Endodermal cell (in vitro differentiated cells): ENCODE results near the gene EN1. TPM values are rescaled to one million over a fixed set of nuclear protein-coding genes. Genes with fewer than 3 reads are reported as not detected.

ENCODE experiments used
- DNase-seq: peaks from one replicate; pipeline ENCODE4 v3.0.0-alpha.2; 2017
- H3K27ac ChIP-seq: 2 replicates; pipeline ENCODE4 v1.5.1; 2013; ENCODE audit warnings: mild to moderate bottlenecking, low read depth, low read length, moderate library complexity
- H3K27me3 ChIP-seq: 2 replicates; pipeline ENCODE4 v1.6.1; 2013; ENCODE audit warnings: mild to moderate bottlenecking, low read length, moderate library complexity; ENCODE audit not compliant: insufficient read depth, control insufficient read depth, poor library complexity, severe bottlenecking
- H3K36me3 ChIP-seq: 2 replicates; pipeline ENCODE4 v1.7.0; 2013; ENCODE audit warnings: mild to moderate bottlenecking, low read length, moderate library complexity; ENCODE audit not compliant: control insufficient read depth, insufficient read depth
- H3K4me1 ChIP-seq: one replicate; pipeline ENCODE4 v1.7.0; 2013; ENCODE audit warnings: low read length; ENCODE audit not compliant: control insufficient read depth, insufficient read depth
- H3K4me3 ChIP-seq: 2 replicates; pipeline ENCODE4 v1.5.1; 2013; ENCODE audit warnings: mild to moderate bottlenecking, low read length, moderate library complexity
- H3K9ac ChIP-seq: 2 replicates; pipeline ENCODE4 v1.6.1; 2013; ENCODE audit warnings: mild to moderate bottlenecking, low read length, moderate library complexity; ENCODE audit not compliant: poor library complexity, severe bottlenecking; ENCODE audit errors: extremely low read depth
- H3K9me3 ChIP-seq: 2 replicates; pipeline ENCODE4 v1.6.1; 2013; ENCODE audit warnings: mild to moderate bottlenecking, low read length, moderate library complexity; ENCODE audit not compliant: control insufficient read depth
- H3K27ac Mint-ChIP-seq: 2 replicates; pipeline ENCODE4 v1.8.0; 2020; ENCODE audit warnings: mixed read lengths
- H3K27me3 Mint-ChIP-seq: 2 replicates; pipeline ENCODE4 v1.8.0; 2021; ENCODE audit warnings: mild to moderate bottlenecking, mixed read lengths; ENCODE audit not compliant: insufficient read depth
- H3K36me3 Mint-ChIP-seq: 2 replicates; pipeline ENCODE4 v1.8.0; 2020; ENCODE audit warnings: low read depth, mixed read lengths
- H3K4me1 Mint-ChIP-seq: 2 replicates; pipeline ENCODE4 v1.8.0; 2020; ENCODE audit warnings: mixed read lengths
- H3K4me3 Mint-ChIP-seq: 2 replicates; pipeline ENCODE4 v1.8.0; 2020; ENCODE audit warnings: mild to moderate bottlenecking, moderate library complexity, mixed read lengths
- H3K9me3 Mint-ChIP-seq: 2 replicates; pipeline ENCODE4 v1.8.0; 2020; ENCODE audit warnings: mild to moderate bottlenecking, mixed read lengths
- WGBS, 2 experiments: methylation state at CpG; one replicate each; pipeline versions ENCODE4 v1.1.5 to v1.1.7; 2013; ENCODE audit warnings: missing lambda C conversion rate in 2 of 2, mixed read lengths in 1 of 2; ENCODE audit not compliant: insufficient coverage in 1 of 2, insufficient read length in 1 of 2; 5-methylcytosine and 5-hydroxymethylcytosine counted together
- total RNA-seq, 2 donors: library from RNA; stranded (reverse); fragmentation: NEBNext Ultra II Directional in 1 of 2; extraction: Animal tissue kit (Norgen Biotek cat#: 25700) in 1 of 2; gene quantifications; 2 replicates in 1 of 2; 3 replicates in 1 of 2; pipeline ENCODE4 v1.2.1, GENCODE V29; 2021
- TF ChIP-seq, protein P1 (sequence below): fragments of 200-600 bp; sonication (generic); conservative IDR thresholded peaks from 2 replicates; pipeline ENCODE4 v1.5.0; 2021; ENCODE audit warnings: antibody characterized with exemption, mild to moderate bottlenecking

EN1 gene
- total RNA-seq, 2 donors from 2014 or later = not detected

DNA sequence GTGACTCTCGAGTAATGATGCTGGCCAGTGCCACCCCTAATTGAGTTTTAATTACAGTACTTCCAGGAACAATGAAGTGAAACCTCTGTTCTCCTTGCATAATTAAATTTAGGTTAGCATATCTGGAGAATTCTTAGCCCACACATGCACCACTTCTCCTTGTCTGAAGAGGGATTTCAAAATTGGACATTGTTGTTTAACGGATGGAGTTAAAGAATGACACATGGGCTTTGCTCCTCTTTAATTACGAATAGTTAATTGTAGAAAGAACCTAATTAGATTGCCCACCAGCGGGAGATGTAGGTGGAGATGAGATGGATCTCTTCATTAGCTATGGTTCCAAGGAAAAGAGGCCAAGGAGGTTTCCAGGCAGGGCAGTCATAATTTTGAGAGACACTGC lies 33.1 kb upstream of the EN1 start:
- H3K4me1 Mint-ChIP-seq = peaks cover 2% of the 10 kb centered on the region
- TF ChIP-seq, protein P1, sequence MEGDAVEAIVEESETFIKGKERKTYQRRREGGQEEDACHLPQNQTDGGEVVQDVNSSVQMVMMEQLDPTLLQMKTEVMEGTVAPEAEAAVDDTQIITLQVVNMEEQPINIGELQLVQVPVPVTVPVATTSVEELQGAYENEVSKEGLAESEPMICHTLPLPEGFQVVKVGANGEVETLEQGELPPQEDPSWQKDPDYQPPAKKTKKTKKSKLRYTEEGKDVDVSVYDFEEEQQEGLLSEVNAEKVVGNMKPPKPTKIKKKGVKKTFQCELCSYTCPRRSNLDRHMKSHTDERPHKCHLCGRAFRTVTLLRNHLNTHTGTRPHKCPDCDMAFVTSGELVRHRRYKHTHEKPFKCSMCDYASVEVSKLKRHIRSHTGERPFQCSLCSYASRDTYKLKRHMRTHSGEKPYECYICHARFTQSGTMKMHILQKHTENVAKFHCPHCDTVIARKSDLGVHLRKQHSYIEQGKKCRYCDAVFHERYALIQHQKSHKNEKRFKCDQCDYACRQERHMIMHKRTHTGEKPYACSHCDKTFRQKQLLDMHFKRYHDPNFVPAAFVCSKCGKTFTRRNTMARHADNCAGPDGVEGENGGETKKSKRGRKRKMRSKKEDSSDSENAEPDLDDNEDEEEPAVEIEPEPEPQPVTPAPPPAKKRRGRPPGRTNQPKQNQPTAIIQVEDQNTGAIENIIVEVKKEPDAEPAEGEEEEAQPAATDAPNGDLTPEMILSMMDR = no peak

DNA sequence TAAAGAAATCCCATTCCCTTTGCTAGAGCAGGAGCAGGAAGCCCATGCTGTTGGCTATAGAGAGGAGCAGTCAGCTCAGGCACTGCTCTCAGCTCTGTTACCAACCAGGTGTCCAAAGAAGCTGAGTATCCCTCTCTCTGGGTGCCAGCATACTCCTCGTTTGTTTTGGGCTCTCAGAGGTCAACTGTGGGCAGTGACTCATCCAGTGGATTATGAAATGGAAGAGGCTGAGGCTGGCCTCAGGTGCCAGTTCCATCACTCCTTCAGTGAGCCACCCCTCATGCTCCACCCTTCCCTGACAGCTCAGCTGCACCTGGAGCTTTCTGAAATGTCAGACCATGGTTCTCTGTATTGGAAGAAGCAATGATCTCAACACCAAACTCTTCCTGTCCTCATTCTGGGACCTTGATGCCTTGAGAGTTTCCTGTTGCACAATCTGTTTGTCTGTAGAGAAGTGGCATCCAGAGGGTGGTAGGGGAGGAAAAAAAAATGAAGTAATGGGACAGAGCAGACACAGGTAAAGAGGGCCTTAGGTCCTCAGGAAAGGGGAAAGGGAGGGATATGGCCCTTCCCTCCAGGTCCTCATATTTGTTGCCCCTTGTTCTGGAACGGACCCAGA lies 31.2 kb upstream of the EN1 start:
- Histone ChIP-seq H3K9me3 (no peaks in the 10 kb centered on the region), H3K4me3 (no peak overlapping the region), H3K36me3 (no peaks in the 10 kb centered on the region), H3K9ac (no peak overlapping the region), H3K27ac (no peak overlapping the region), H3K27me3 (peaks cover 35% of the 10 kb centered on the region), H3K4me1 (no peaks in the 10 kb centered on the region)
- TF ChIP-seq, protein P1 = no peak
- Mint-ChIP-seq H3K27ac (no peak overlapping the region), H3K9me3 (no peaks in the 10 kb centered on the region), H3K4me1 (peaks cover 2% of the 10 kb centered on the region), H3K4me3 (no peak overlapping the region), H3K27me3 (peaks cover 63% of the 10 kb centered on the region), H3K36me3 (no peaks in the 10 kb centered on the region)
- DNase-seq = no peak
- WGBS, 2 experiments = 77% methylated on average over 2 of the region's 2 CpGs; no CpG with 5 or more reads in 1 of the 2 experiments

More for the DNA sequence above, 33.1 kb upstream of the EN1 start:
- H3K9ac ChIP-seq = no peak overlapping the region
- no peak for DNase-seq
- H3K36me3 Mint-ChIP-seq = no peaks in the 10 kb centered on the region
- H3K27ac Mint-ChIP-seq = no peak overlapping the region
- no peak overlapping the region for H3K4me3 Mint-ChIP-seq
- H3K9me3 ChIP-seq = no peaks in the 10 kb centered on the region
- no peak overlapping the region for H3K4me3 ChIP-seq
- H3K27me3 Mint-ChIP-seq = peaks cover 60% of the 10 kb centered on the region
- 89 to 93% methylated on average over 4 of the region's 4 CpGs for WGBS, 2 experiments
- H3K4me1 ChIP-seq = no peaks in the 10 kb centered on the region
- peaks cover 35% of the 10 kb centered on the region for H3K27me3 ChIP-seq
- no peaks in the 10 kb centered on the region for H3K36me3 ChIP-seq
- H3K27ac ChIP-seq = no peak overlapping the region
- no peaks in the 10 kb centered on the region for H3K9me3 Mint-ChIP-seq

DNA sequence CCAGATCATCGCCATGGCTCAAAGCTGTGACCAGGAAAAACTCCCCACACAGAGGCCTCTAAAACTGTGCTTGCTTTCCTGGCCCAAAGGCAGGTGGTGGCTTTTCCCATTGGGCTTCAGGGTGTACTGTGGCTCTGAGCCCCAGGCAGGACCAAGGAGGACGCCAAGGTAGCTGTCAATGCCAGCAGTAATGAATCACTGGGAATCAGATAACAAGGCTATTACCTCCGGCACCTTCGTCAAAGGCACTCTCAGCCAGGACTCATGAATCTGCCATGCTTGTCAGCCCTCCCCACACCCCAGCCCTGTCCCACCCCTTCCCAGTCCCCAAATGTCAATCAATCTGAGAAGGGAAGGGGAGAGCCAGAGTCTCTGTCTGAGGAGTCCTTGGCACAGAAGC lies 27.9 kb upstream of the EN1 start:
- 81 to 82% methylated on average over 3 to 4 of the region's 4 CpGs for WGBS, 2 experiments
- Histone ChIP-seq H3K9me3 (no peaks in the 10 kb centered on the region), H3K27ac (no peak overlapping the region), H3K36me3 (no peaks in the 10 kb centered on the region), H3K4me3 (no peak overlapping the region), H3K27me3 (peaks cover 26% of the 10 kb centered on the region), H3K4me1 (no peaks in the 10 kb centered on the region), H3K9ac (no peak overlapping the region)
- Mint-ChIP-seq H3K9me3 (no peaks in the 10 kb centered on the region), H3K4me3 (no peak overlapping the region), H3K27ac (no peak overlapping the region), H3K4me1 (no peaks in the 10 kb centered on the region), H3K27me3 (peaks cover 56% of the 10 kb centered on the region), H3K36me3 (no peaks in the 10 kb centered on the region)
- TF ChIP-seq, protein P1 = no peak
- DNase-seq = no peak
